Measurements from ENCODE around the gene RELB. TPM values are rescaled to one million over a fixed set of nuclear protein-coding genes. Genes with fewer than 3 reads are reported as not detected.

The RELB gene
- polyA plus RNA-seq, 1 experiment: 9.9 TPM

DNA sequence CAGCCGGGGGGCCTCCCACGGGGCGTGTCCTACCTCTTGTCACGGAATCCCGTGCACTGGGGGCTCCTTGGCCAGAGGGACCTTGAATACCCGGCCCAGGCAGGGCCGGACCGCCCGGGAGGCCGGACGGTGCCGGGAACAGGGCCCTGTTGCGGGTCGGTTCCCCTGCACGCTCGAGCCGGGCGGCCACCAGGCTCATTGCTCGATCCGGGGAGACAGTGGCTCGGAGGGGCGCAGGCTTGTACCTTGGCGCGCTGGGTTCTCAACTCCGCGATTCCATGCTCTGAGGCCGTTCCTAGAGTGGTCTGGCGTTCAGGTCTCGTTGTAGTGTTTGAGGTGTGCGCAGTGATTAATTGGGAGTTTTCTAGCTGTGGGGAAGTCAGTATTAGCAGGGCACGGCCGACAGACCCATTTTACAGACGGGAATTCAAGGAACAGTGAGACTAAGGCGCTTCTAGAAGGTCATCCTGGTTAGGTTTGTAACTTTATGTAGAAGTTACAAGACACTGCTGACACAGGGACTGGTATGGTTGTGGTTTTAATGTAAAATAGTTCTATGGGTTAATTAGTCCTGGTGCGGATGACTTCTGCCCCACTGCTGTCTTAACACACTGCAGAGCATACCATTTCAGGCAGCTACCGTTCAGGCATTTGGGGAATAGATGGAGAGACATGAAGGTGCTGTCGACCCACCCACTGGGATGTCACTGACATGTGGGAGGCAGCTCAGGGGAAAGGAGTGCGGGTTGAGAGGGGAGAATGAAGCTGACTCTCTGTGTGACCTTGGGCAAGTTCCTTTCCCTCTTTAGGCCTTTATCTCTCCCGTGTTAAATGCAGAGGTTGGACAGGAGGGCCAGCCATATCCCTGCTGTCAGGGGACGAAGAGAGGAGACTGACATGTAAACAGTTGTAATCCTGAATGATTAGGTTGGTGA is 45.5 kb upstream of the RELB start:
- Histone ChIP-seq H3K27me3 (ENCODE audit: control insufficient read depth, insufficient read depth, low read length) (no peaks in the 10 kb centered on the region), H3K4me3 (ENCODE audit: low read depth, low read length) (peak overlapping the region; percentile 97), H3K9me3 (ENCODE audit: control insufficient read depth, insufficient read depth, low read length) (no peaks in the 10 kb centered on the region), H3K27ac (ENCODE audit: low read depth, low read length) (peak overlapping the region; percentile 52)
- ChIA-PET POLR2A (interaction anchor here (0.7 to 1.5 kb wide), 3 partner anchors 65 to 223 kb away, joined by 5 to 12 read pairs (median 6); partner anchors contain the start of genes PPP1R37 and TOMM40), CTCF (interaction anchor here (1.9 kb wide), 1 partner anchor 45 kb away, joined by 8 read pairs; no protein-coding TSS in a partner anchor)
- TF ChIP-seq, protein P1, sequence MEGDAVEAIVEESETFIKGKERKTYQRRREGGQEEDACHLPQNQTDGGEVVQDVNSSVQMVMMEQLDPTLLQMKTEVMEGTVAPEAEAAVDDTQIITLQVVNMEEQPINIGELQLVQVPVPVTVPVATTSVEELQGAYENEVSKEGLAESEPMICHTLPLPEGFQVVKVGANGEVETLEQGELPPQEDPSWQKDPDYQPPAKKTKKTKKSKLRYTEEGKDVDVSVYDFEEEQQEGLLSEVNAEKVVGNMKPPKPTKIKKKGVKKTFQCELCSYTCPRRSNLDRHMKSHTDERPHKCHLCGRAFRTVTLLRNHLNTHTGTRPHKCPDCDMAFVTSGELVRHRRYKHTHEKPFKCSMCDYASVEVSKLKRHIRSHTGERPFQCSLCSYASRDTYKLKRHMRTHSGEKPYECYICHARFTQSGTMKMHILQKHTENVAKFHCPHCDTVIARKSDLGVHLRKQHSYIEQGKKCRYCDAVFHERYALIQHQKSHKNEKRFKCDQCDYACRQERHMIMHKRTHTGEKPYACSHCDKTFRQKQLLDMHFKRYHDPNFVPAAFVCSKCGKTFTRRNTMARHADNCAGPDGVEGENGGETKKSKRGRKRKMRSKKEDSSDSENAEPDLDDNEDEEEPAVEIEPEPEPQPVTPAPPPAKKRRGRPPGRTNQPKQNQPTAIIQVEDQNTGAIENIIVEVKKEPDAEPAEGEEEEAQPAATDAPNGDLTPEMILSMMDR (IDR thresholded peaks at IDR 0.05; ENCODE audit: low read depth, low read length): no peak
- no peak for DNase-seq (ENCODE audit: low read depth, low spot score)

GRCh38 chr19:44957526-44957925 is 43.7 kb upstream of the RELB start:
- no peaks in the 10 kb centered on the region for H3K27me3 ChIP-seq (ENCODE audit: control insufficient read depth, insufficient read depth, low read length)
- H3K27ac ChIP-seq (ENCODE audit: low read depth, low read length): no peak overlapping the region
- no peak for DNase-seq (ENCODE audit: low read depth, low spot score)
- TF ChIP-seq, protein P1 (IDR thresholded peaks at IDR 0.05; ENCODE audit: low read depth, low read length): no peak
- CTCF ChIA-PET: interaction anchor here (0.6 to 1.3 kb wide), 2 partner anchors 20 to 187 kb away, joined by 3 to 4 read pairs; no protein-coding TSS in a partner anchor
- POLR2A ChIA-PET: interaction anchor here (0.6 kb wide), 1 partner anchor 14 kb away, joined by 6 read pairs; no protein-coding TSS in a partner anchor
- no peaks in the 10 kb centered on the region for H3K9me3 ChIP-seq (ENCODE audit: control insufficient read depth, insufficient read depth, low read length)
- no peak overlapping the region for H3K4me3 ChIP-seq (ENCODE audit: low read depth, low read length)

DNA sequence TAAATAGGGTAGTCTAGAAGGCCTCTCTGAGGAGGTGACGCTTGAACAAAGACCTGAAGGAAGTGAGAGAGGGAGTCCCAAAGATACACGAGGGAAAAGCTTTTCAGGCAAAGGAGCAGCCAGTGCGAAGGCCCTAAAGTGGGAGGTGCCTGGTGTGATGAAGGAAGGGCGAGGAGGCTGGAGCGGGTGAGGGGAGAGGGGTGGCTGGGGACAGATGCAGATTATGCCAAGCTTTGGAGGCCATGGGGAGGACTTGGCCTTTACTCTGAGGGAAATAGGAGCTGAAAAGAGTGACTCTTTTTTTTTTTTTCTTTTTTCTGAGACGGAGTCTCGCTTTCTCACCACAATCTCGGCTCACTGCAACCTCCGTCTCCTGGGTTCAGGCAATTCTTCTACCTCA is 43.2 kb upstream of the RELB start:
- CTCF ChIA-PET: interaction anchor here (0.6 to 1.3 kb wide), 2 partner anchors 20 to 187 kb away, joined by 3 to 4 read pairs; no protein-coding TSS in a partner anchor
- no peak overlapping the region for H3K4me3 ChIP-seq (ENCODE audit: low read depth, low read length)
- POLR2A ChIA-PET: interaction anchor here (0.6 to 1.3 kb wide), 2 partner anchors 140 to 240 kb away, joined by 5 to 7 read pairs; no protein-coding TSS in a partner anchor
- TF ChIP-seq, protein P1 (IDR thresholded peaks at IDR 0.05; ENCODE audit: low read depth, low read length): no peak
- H3K27ac ChIP-seq (ENCODE audit: low read depth, low read length): no peak overlapping the region
- no peaks in the 10 kb centered on the region for H3K9me3 ChIP-seq (ENCODE audit: control insufficient read depth, insufficient read depth, low read length)
- DNase-seq (ENCODE audit: low read depth, low spot score): no peak
- H3K27me3 ChIP-seq (ENCODE audit: control insufficient read depth, insufficient read depth, low read length): no peaks in the 10 kb centered on the region

- CTCF ChIA-PET: interaction anchor here (0.5 kb wide), 1 partner anchor 55 kb away, joined by 3 read pairs; no protein-coding TSS in a partner anchor
- POLR2A ChIA-PET: no interaction called here
These were observed 41.6 kb upstream of the RELB start for GRCh38 chr19:44959691-44960090.

More at GRCh38 chr19:44959691-44960090, 41.6 kb upstream of the RELB start:
- no peak overlapping the region for H3K4me3 ChIP-seq (ENCODE audit: low read depth, low read length)
- DNase-seq (ENCODE audit: low read depth, low spot score): no peak
- TF ChIP-seq, protein P1 (IDR thresholded peaks at IDR 0.05; ENCODE audit: low read depth, low read length): no peak
- no peaks in the 10 kb centered on the region for H3K9me3 ChIP-seq (ENCODE audit: control insufficient read depth, insufficient read depth, low read length)
- H3K27ac ChIP-seq (ENCODE audit: low read depth, low read length): no peak overlapping the region
- no peaks in the 10 kb centered on the region for H3K27me3 ChIP-seq (ENCODE audit: control insufficient read depth, insufficient read depth, low read length)

Data from AG04450 (cell line).